ENCODE results near the gene RBMS3.

DNA sequence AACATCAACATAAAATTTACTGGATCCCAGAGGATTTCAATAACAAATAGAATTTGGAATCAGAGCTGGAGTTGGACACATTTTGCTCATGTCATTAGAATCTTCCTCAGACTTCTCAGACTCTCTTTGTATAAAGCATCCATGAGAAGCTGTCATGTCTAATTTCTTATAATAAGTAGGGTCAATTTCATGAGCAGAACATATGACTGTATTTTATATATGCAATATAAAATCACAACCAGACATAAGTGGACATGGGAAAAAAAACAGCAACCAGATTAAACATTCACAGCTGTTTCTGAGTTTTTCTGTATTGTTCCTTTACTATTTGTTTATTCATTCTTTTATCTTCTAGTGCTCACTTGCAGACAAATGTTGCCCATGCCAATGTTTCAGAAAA lies 325.5 kb downstream of the RBMS3 start:
- TF ChIP-seq POLR2A (IDR thresholded peaks at IDR 0.05; ENCODE audit: low read length) (no peak), GATA1 (IDR thresholded peaks at IDR 0.05; ENCODE audit: low read depth, low read length) (no peak)

Data from erythroblast (primary cell).